ENCODE results near the gene PRKN. TPM values are rescaled to one million over a fixed set of nuclear protein-coding genes. Genes with fewer than 3 reads are reported as not detected.

PRKN gene
- total RNA-seq, 1 donor from 2014 or later: 7.0 TPM

- H3K27me3 Mint-ChIP-seq (ENCODE audit: unreplicated experiment): peaks cover 2% of the 10 kb centered on the region
- no peak for TF ChIP-seq CTCF (IDR thresholded peaks at IDR 0.05; ENCODE audit: partially characterized antibody, unreplicated experiment)
- H3K27ac Mint-ChIP-seq (ENCODE audit: unreplicated experiment): no peak overlapping the region
- H3K4me3 Mint-ChIP-seq (ENCODE audit: unreplicated experiment): no peak overlapping the region
- peaks cover 22% of the 10 kb centered on the region for H3K36me3 Mint-ChIP-seq (ENCODE audit: unreplicated experiment)
- peaks cover 5% of the 10 kb centered on the region for H3K9me3 Mint-ChIP-seq (ENCODE audit: unreplicated experiment)
- no peaks in the 10 kb centered on the region for H3K4me1 Mint-ChIP-seq (ENCODE audit: low read depth, unreplicated experiment)
- no peak for DNase-seq
These were observed 1368.0 kb downstream of the PRKN start for GRCh38 chr6:161359618-161359945.

- Mint-ChIP-seq H3K27ac (ENCODE audit: unreplicated experiment) (no peak overlapping the region), H3K36me3 (ENCODE audit: unreplicated experiment) (peaks cover 16% of the 10 kb centered on the region), H3K4me1 (ENCODE audit: low read depth, unreplicated experiment) (no peaks in the 10 kb centered on the region), H3K27me3 (ENCODE audit: unreplicated experiment) (peaks cover 4% of the 10 kb centered on the region), H3K9me3 (ENCODE audit: unreplicated experiment) (peaks cover 2% of the 10 kb centered on the region), H3K4me3 (ENCODE audit: unreplicated experiment) (no peak overlapping the region)
- no peak for DNase-seq
- TF ChIP-seq CTCF (IDR thresholded peaks at IDR 0.05; ENCODE audit: partially characterized antibody, unreplicated experiment): no peak
These were observed 1371.3 kb downstream of the PRKN start for GRCh38 chr6:161356167-161356854.

- Mint-ChIP-seq H3K27me3 (ENCODE audit: unreplicated experiment) (peaks cover 4% of the 10 kb centered on the region), H3K4me3 (ENCODE audit: unreplicated experiment) (no peak overlapping the region), H3K36me3 (ENCODE audit: unreplicated experiment) (peaks cover 11% of the 10 kb centered on the region), H3K27ac (ENCODE audit: unreplicated experiment) (no peak overlapping the region), H3K9me3 (ENCODE audit: unreplicated experiment) (peaks cover 2% of the 10 kb centered on the region), H3K4me1 (ENCODE audit: low read depth, unreplicated experiment) (no peaks in the 10 kb centered on the region)
- DNase-seq: no peak
- no peak for TF ChIP-seq CTCF (IDR thresholded peaks at IDR 0.05; ENCODE audit: partially characterized antibody, unreplicated experiment)
These were observed 1371.9 kb downstream of the PRKN start for GRCh38 chr6:161355696-161356095.

- no peak overlapping the region for H3K4me3 Mint-ChIP-seq (ENCODE audit: unreplicated experiment)
- H3K27me3 Mint-ChIP-seq (ENCODE audit: unreplicated experiment): peaks cover 4% of the 10 kb centered on the region
- no peak overlapping the region for H3K27ac Mint-ChIP-seq (ENCODE audit: unreplicated experiment)
- no peak for TF ChIP-seq CTCF (IDR thresholded peaks at IDR 0.05; ENCODE audit: partially characterized antibody, unreplicated experiment)
- H3K9me3 Mint-ChIP-seq (ENCODE audit: unreplicated experiment): peaks cover 2% of the 10 kb centered on the region
- H3K4me1 Mint-ChIP-seq (ENCODE audit: low read depth, unreplicated experiment): no peaks in the 10 kb centered on the region
- DNase-seq: no peak
- peaks cover 5% of the 10 kb centered on the region for H3K36me3 Mint-ChIP-seq (ENCODE audit: unreplicated experiment)
These were observed 1372.6 kb downstream of the PRKN start for GRCh38 chr6:161354956-161355355.

- no peak overlapping the region for H3K27ac Mint-ChIP-seq (ENCODE audit: unreplicated experiment)
- DNase-seq: no peak
- peaks cover 4% of the 10 kb centered on the region for H3K27me3 Mint-ChIP-seq (ENCODE audit: unreplicated experiment)
- no peaks in the 10 kb centered on the region for H3K36me3 Mint-ChIP-seq (ENCODE audit: unreplicated experiment)
- no peak overlapping the region for H3K4me3 Mint-ChIP-seq (ENCODE audit: unreplicated experiment)
- H3K9me3 Mint-ChIP-seq (ENCODE audit: unreplicated experiment): peaks cover 2% of the 10 kb centered on the region
- H3K4me1 Mint-ChIP-seq (ENCODE audit: low read depth, unreplicated experiment): no peaks in the 10 kb centered on the region
- no peak for TF ChIP-seq CTCF (IDR thresholded peaks at IDR 0.05; ENCODE audit: partially characterized antibody, unreplicated experiment)
These were observed 1373.2 kb downstream of the PRKN start for GRCh38 chr6:161354276-161354840.
